GM10266 (cell line): ENCODE results near the gene NRARP.
"Not testable (repeated sequence)": the region's sequence is repeated elsewhere in the genome, so short reads cannot be mapped to it uniquely, and the experiment has no call there.

Experiments used
- DNase-seq: peaks from one replicate; pipeline ENCODE4 v3.0.0; 2012; ENCODE audit errors: extremely low spot score
- TF ChIP-seq, protein P1 (sequence below): IDR thresholded peaks from 2 replicates; pipeline ENCODE4 v1.5.1; 2012; ENCODE audit warnings: mild to moderate bottlenecking, low read depth; ENCODE audit not compliant: control insufficient read depth, insufficient read depth; ENCODE audit errors: missing control alignments

The NRARP gene

DNA sequence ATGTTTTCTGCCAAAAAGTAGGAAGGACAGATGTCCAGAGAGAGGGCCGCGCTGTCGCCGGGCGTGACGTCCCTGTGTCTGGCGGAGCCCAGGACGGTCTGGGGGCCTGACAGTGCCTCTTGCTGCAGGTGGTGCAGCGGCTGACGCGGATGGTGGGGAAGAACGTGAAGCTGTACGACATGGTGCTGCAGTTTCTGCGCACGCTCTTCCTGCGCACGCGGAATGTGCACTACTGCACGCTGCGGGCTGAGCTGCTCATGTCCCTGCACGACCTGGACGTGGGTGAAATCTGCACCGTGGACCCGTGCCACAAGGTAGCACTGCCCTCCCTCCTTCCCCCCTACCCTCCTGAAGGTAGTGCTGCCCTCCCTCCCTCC, 39.2 kb downstream of the NRARP start:
- TF ChIP-seq, protein P1, sequence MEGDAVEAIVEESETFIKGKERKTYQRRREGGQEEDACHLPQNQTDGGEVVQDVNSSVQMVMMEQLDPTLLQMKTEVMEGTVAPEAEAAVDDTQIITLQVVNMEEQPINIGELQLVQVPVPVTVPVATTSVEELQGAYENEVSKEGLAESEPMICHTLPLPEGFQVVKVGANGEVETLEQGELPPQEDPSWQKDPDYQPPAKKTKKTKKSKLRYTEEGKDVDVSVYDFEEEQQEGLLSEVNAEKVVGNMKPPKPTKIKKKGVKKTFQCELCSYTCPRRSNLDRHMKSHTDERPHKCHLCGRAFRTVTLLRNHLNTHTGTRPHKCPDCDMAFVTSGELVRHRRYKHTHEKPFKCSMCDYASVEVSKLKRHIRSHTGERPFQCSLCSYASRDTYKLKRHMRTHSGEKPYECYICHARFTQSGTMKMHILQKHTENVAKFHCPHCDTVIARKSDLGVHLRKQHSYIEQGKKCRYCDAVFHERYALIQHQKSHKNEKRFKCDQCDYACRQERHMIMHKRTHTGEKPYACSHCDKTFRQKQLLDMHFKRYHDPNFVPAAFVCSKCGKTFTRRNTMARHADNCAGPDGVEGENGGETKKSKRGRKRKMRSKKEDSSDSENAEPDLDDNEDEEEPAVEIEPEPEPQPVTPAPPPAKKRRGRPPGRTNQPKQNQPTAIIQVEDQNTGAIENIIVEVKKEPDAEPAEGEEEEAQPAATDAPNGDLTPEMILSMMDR = no peak
- no peak for DNase-seq

DNA sequence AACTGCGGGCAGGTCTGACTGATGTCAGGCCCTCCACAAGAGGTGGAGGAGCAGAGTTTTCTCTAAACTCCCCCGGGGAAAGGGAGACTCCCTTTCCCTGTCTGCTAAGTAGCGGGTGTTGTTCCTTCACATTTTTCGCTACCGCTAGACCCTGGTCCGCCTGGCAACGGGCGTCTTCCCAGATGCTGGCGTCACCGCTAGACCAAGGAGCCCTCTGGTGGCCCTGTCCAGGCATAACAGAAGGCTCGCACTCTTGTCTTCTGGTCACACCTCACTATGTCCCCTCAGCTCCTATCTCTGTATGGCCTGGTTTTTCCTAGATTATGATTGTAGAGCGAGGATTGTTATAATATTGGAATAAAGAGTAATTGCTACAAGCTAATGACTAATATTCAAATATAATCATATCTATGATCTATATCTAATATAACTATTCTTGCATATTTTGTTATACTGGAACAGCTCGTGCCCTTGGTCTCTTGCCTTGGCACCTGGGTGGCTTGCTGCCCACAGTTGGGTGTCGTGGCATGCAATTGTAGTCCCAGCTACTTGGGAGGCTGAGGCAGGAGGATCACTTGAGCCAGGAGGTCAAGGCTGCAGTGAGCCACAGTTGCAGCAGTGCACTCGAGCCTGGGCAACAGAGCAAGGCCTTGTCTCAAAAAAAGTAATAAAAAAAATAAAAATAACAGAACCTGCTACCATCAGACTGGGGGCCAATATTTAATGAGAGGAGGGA, 39.7 kb downstream of the NRARP start:
- DNase-seq = not testable (repeated sequence)

DNA sequence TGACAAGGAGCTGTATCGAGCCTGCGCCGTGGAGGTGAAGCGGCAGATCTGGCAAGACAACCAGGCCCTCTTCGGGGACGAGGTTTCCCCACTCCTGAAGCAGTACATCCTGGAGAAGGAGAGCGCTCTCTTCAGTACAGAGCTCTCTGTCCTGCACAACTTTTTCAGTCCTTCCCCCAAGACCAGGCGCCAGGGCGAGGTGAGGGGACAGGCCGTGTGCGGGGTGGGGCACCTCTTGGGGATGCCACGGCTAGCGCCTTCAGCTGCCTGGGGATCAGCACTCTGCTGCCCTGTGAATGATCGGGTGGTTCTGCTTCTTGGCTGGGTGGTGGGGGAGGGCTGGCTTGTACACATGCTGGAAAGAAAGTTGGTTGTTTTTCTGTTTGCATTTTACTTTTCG, 45.2 kb downstream of the NRARP start:
- no peak for DNase-seq
- TF ChIP-seq, protein P1 = no peak

DNA sequence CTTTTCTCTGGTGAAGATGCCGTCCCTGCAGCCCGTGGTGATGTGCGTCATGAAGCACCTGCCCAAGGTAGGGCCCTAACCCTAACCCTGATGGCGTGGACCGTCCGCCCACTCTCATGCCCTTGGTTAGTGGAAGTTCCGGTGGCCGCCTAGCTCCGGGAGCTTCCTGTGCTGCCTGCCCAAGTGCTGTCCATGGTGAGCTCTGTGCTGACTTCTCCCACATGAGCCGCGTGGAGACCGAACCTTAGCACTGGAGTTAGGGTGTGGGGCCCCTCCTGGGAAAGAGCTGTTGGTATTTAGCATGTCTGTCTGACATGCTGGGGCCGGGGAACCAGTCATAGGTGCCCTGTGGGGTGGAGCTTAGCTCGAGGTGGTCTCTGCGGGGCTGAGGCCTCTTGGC, 45.7 kb downstream of the NRARP start:
- DNase-seq = no peak
- TF ChIP-seq, protein P1 = no peak

DNA sequence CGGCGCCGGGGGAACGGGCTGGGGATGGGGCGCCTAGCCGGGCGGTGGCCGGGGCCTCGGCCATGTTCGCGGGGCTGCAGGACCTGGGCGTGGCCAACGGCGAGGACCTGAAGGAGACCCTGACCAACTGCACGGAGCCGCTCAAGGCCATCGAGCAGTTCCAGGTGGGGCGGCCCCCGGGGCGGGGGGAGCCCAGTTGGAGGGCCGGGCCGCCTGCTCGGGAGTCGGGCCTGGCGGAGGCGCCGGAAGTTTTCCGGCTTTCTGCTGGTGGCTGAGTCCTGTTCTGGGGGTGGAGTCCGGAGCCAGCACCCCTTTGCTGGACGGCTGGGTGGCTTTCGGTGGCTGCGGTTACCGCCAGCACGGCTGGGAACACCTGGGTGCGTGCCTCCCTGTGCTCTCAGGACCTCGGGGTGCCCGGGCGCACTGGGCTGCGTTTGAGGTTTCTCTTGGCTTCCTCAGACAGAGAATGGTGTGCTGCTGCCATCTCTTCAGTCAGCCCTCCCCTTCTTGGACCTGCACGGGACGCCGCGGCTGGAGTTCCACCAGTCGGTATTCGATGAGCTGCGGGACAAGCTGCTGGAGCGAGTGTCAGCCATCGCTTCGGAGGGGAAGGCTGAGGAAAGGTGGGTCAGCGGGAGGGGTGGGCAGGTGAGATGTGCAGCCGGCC, 46.5 kb downstream of the NRARP start:
- TF ChIP-seq, protein P1 = no peak

DNA sequence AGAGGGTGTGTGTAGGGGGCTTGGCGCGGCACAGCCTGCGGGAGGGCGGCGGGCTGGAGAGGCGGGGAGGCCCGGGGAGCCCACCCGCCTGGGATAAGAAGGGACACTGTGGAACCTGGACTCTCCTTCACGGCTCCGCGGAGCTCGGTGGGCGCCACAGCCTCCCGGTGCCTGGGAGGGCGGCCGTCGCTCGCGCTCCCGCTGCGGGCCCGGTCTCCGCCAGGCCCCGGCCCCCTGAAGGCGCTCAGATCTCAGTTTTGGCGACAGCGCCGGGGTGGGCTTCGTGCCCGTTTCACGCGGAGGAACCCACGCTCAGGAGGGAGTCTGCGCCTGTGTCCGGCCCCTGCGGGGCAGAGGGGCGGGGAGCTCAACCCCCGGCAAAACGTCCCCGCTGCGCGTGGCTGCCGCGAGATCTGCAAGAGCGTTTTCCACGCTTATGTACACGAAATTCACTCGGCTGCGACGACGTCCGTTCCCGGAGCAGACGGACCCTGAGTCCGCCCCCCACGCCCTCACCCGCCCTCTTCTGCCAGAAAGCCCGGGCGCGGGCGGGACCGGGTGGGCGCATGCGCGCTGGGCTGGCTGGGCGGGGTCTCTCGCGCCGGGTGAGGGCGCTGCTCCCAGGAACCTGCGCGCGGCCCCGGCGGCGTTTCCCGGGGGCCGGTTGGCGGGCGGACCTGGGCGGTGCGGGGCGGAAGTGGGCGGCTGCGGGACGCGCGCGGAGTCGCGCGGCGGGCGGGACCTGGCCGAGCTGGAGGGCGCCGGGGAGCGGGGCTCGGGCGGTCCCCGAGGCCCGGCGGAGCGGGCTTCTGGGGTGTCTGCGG, 47.2 kb downstream of the NRARP start, which contains the start of gene NELFB:
Gene NELFB, plus strand, starts transcription at position 704 of the 824 bp plus-strand sequence.
- TF ChIP-seq, protein P1 = no peak
- peak; percentile 100 for DNase-seq

More for the DNA sequence above, 46.5 kb downstream of the NRARP start:
- DNase-seq = no peak

DNA sequence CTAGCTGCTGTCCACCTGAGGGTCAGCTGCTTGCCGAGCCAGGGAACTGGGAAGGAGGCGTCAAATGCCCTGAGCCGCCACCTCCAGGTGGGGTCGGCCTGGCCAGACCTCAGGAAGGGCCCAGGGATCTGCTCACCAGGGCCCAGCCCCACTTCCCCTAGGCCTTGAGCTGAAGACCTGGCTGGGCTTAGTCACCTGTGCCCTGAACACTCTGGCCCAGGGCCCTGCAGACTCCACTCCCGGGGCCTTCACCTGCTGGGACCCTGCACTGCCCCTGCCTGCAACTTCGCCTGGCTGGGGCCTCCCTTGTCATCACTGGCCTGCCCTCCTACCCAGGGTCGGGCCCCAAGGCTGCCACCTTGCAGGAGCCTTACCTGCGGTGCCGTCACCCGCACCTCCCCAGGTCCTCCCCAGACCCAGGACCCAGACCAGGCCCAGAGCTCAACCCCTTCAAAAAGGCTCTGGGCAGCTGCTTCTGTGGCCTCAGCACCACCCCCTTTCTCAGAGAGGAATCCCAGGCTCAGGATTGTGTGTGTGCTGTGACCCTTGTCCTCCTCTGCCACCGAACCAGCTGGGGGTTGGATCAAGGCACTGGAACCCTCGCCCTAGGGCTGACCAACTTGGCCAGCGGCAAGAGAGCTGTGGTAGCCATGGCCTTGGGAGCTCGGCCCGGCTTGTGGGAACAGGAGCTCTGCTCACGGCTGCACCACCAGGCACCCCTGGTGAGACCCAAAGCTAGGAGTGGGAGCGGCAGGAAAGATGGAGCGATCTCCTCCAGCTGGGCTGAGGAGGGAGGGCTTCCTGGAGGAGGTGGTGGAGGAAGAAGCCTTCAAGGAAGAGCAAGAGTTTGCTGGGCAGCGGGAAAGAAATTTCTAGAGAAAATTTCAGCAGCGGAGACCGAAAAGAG, 48.1 kb downstream of the NRARP start:
- DNase-seq = no peak
- TF ChIP-seq, protein P1 = no peak
